Smooth muscle cell (in vitro differentiated cells): ENCODE data around the gene SPON1. TPM values are rescaled to one million over a fixed set of nuclear protein-coding genes. Genes with fewer than 3 reads are reported as not detected.
A peak's percentile ranks its signal among the peaks of the same experiment; 100 is the strongest.

Experiments
- DNase-seq: peaks from one replicate; lab custom pipeline; 2025; ENCODE audit not compliant: unreplicated experiment; lab: John Stamatoyannopoulos, UW
- H2AFZ ChIP-seq: fragments of 200-600 bp; sonication (generic); 2 replicates; pipeline ENCODE4 v1.6.0; 2016; ENCODE audit warnings: antibody characterized with exemption, low read depth, mild to moderate bottlenecking
- H3F3A ChIP-seq: fragments of 200-600 bp; sonication (generic); 2 replicates; pipeline ENCODE4 v1.6.0; 2017; ENCODE audit warnings: antibody characterized with exemption, low read depth
- H3K27ac ChIP-seq: fragments of 200-600 bp; sonication (generic); 2 replicates; pipeline ENCODE4 v1.5.1; 2016; ENCODE audit warnings: low read depth, mild to moderate bottlenecking
- H3K27me3 ChIP-seq: fragments of 200-600 bp; sonication (generic); 2 replicates; pipeline ENCODE4 v1.6.1; 2016; ENCODE audit warnings: low read depth, mild to moderate bottlenecking
- H3K36me3 ChIP-seq: fragments of 200-600 bp; sonication (generic); 2 replicates; pipeline ENCODE4 v1.5.1; 2016; ENCODE audit warnings: low read depth
- H3K4me1 ChIP-seq: fragments of 200-600 bp; sonication (generic); 2 replicates; pipeline ENCODE4 v1.5.1; 2016; ENCODE audit warnings: low read depth
- H3K4me2 ChIP-seq: fragments of 200-600 bp; sonication (generic); 2 replicates; pipeline ENCODE4 v1.6.0; 2016; ENCODE audit warnings: mild to moderate bottlenecking
- H3K4me3 ChIP-seq: fragments of 200-600 bp; sonication (generic); 2 replicates; pipeline ENCODE4 v1.5.1; 2016; ENCODE audit warnings: mild to moderate bottlenecking
- H3K79me2 ChIP-seq: fragments of 200-600 bp; sonication (generic); 2 replicates; pipeline ENCODE4 v1.6.0; 2016; ENCODE audit warnings: low read depth, mild to moderate bottlenecking
- H3K9ac ChIP-seq: fragments of 200-600 bp; sonication (generic); 2 replicates; pipeline ENCODE4 v1.6.0; 2016; ENCODE audit warnings: low read depth
- H3K9me3 ChIP-seq: fragments of 200-600 bp; sonication (generic); replicated peaks from 2 replicates; pipeline ENCODE4 v1.5.1; 2016; ENCODE audit warnings: low read depth
- H4K20me1 ChIP-seq: fragments of 200-600 bp; sonication (generic); 2 replicates; pipeline ENCODE4 v1.6.0; 2016; ENCODE audit warnings: low read depth
- WGBS: methylation state at CpG from one replicate; pipeline ENCODE4 v1.1.7; 2016; ENCODE audit warnings: low lambda C conversion rate; 5-methylcytosine and 5-hydroxymethylcytosine counted together
- polyA plus RNA-seq: library from polyadenylated mRNA; unstranded; fragments of >200 nt; fragmentation: Nextera tagmentation; extraction: Ambion mirVana; gene quantifications from 2 replicates; pipeline ENCODE4 v1.2.1, GENCODE V29; 2016
- total RNA-seq: library from RNA; depleted of rRNA; stranded (reverse); fragments of >200 nt; gene quantifications from 2 replicates; pipeline ENCODE4 v1.2.3, GENCODE V29; 2014
- TF ChIP-seq, protein P1 (sequence below): fragments of 200-600 bp; sonication (generic); IDR thresholded peaks from 2 replicates; pipeline ENCODE4 v1.5.1; 2017; ENCODE audit warnings: borderline replicate concordance, mild to moderate bottlenecking, antibody characterized with exemption; ENCODE audit not compliant: insufficient read depth, poor library complexity, severe bottlenecking

SPON1 gene
- total and polyA plus RNA-seq, 2 experiments from 2014 or later: 38.0 to 40.6 TPM

DNA sequence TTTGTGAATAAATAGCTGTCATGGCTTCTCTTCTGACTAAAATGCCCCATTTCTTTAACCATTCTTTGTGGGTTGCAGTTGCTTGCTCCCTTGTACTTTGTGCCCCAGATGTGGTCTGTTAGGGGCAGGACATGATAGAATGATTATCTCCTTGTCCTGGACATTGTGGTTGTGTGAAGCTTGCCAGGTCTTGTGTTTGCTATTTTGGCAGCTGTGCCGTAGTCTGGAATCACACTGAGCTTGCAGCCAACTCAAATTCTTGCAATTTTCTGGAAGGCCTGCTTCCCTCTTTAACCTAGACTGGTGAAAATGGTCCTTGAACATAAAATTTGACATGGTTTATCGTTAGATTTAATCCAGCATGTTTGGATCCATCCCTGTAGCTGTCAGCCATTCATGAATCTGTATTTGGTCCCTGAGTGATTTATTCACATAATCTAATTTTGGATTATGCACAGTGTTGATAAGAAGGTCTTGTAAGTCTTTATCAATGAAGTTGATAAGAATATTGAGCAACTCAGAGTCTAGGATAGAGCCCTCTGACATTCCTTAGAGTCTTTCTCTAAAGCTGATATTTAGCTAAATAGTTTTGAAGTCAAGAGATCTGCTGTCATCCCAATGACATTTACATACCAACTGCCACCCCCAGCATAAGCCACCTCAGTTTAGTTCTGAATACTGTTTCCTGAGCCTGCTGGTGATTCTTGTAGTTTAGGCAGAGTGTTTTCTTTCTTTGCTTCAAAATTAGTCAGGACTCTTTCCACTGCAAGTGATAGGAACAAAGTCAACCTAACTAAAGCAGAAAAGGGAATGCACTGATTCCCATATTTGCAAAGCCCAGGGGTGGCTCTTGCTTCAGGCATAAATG lies 9.8 kb downstream of the SPON1 start:
- WGBS: 27% methylated on average over 2 of the region's 2 CpGs
- Histone ChIP-seq H3K4me3 (no peak overlapping the region), H3K4me1 (peaks cover 33% of the 10 kb centered on the region), H3K27me3 (no peaks in the 10 kb centered on the region), H3K9ac (no peak overlapping the region), H3F3A (peaks cover 7% of the 10 kb centered on the region), H4K20me1 (no peaks in the 10 kb centered on the region), H3K4me2 (peak overlapping the region; percentile 42), H3K9me3 (no peaks in the 10 kb centered on the region), H3K79me2 (peaks cover 19% of the 10 kb centered on the region), H3K36me3 (no peaks in the 10 kb centered on the region), H3K27ac (peak overlapping the region; percentile 56), H2AFZ (no peak overlapping the region)
- TF ChIP-seq, protein P1, sequence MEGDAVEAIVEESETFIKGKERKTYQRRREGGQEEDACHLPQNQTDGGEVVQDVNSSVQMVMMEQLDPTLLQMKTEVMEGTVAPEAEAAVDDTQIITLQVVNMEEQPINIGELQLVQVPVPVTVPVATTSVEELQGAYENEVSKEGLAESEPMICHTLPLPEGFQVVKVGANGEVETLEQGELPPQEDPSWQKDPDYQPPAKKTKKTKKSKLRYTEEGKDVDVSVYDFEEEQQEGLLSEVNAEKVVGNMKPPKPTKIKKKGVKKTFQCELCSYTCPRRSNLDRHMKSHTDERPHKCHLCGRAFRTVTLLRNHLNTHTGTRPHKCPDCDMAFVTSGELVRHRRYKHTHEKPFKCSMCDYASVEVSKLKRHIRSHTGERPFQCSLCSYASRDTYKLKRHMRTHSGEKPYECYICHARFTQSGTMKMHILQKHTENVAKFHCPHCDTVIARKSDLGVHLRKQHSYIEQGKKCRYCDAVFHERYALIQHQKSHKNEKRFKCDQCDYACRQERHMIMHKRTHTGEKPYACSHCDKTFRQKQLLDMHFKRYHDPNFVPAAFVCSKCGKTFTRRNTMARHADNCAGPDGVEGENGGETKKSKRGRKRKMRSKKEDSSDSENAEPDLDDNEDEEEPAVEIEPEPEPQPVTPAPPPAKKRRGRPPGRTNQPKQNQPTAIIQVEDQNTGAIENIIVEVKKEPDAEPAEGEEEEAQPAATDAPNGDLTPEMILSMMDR: no peak
- no peak for DNase-seq

DNA sequence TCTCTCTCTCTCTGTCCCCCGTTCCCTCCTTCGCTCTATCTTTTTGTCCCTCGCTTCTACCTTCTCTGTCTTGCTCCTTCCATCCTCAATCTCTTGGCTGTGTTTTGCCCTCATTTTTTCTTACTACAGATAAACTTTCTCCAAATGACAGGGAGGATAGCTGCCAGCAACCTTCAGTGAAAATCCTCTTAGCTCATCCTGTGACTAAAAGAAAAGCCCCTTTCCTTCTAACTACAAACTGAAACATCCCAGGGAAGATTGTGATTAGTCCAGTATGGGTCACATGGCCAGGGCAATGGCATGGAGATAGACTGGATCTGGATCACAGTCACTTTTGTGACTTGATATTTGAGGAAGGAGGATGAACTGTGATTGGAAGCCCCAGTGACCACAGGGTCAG lies 10.4 kb downstream of the SPON1 start:
- no peak overlapping the region for H3K9ac ChIP-seq
- TF ChIP-seq, protein P1: no peak
- no peak for DNase-seq
- no peaks in the 10 kb centered on the region for H3K27me3 ChIP-seq
- H3K79me2 ChIP-seq: peaks cover 19% of the 10 kb centered on the region
- WGBS: 85% methylated on average over 3 of the region's 3 CpGs
- peaks cover 26% of the 10 kb centered on the region for H3K4me1 ChIP-seq
- H3K4me2 ChIP-seq: peak overlapping the region; percentile 42
- H3K4me3 ChIP-seq: no peak overlapping the region
- peaks cover 7% of the 10 kb centered on the region for H3F3A ChIP-seq
- no peaks in the 10 kb centered on the region for H3K9me3 ChIP-seq
- no peaks in the 10 kb centered on the region for H3K36me3 ChIP-seq
- H3K27ac ChIP-seq: peak overlapping the region; percentile 56
- H2AFZ ChIP-seq: no peak overlapping the region
- H4K20me1 ChIP-seq: no peaks in the 10 kb centered on the region

DNA sequence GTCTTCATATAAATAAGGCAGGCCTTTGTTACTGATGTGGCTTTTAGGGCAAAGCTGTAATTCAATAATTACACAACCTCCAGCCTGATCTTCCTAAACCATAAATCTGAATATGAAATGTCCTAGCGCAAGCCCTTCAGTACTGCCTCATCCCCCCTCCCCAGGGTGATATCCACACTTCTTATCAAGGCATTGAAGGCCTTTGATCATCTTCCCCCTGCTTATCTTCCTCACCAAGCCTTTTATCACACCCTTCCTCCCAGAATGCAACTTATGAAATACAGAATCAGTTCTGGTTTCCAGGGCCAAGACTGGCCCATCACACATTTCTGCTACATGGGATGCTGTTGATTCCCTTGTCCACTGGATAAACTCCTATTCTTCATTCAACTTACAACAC lies 12.1 kb downstream of the SPON1 start:
- H3F3A ChIP-seq: peaks cover 7% of the 10 kb centered on the region
- H3K27me3 ChIP-seq: no peaks in the 10 kb centered on the region
- no peak overlapping the region for H3K4me3 ChIP-seq
- H2AFZ ChIP-seq: no peak overlapping the region
- H3K4me2 ChIP-seq: no peak overlapping the region
- WGBS: 69% methylated on average over 1 of the region's 1 CpG
- H3K9ac ChIP-seq: no peak overlapping the region
- no peaks in the 10 kb centered on the region for H4K20me1 ChIP-seq
- H3K9me3 ChIP-seq: no peaks in the 10 kb centered on the region
- DNase-seq: no peak
- H3K36me3 ChIP-seq: no peaks in the 10 kb centered on the region
- H3K4me1 ChIP-seq: peaks cover 19% of the 10 kb centered on the region
- no peak overlapping the region for H3K27ac ChIP-seq
- TF ChIP-seq, protein P1: no peak
- H3K79me2 ChIP-seq: peaks cover 17% of the 10 kb centered on the region
